Skeletal muscle satellite cell (primary cell): ENCODE results near the gene DNM2.

Experiments
- H3K27me3 ChIP-seq: 2 replicates; pipeline ENCODE4 v1.7.0; 2013; ENCODE audit warnings: low read length; ENCODE audit not compliant: control insufficient read depth, insufficient read depth
- H3K36me3 ChIP-seq: 2 replicates; pipeline ENCODE4 v1.7.0; 2013; ENCODE audit warnings: mild to moderate bottlenecking, control low read depth, low read length; ENCODE audit not compliant: insufficient read depth
- H3K4me1 ChIP-seq: 2 replicates; pipeline ENCODE4 v1.7.0; 2013; ENCODE audit warnings: low read length; ENCODE audit not compliant: control insufficient read depth, insufficient read depth
- H3K4me2 ChIP-seq: 2 replicates; pipeline ENCODE4 v1.7.0; 2013; ENCODE audit warnings: mild to moderate bottlenecking, low read length
- H3K4me3 ChIP-seq: 2 replicates; pipeline ENCODE4 v1.7.0; 2013; ENCODE audit warnings: low read length
- H3K9ac ChIP-seq: 2 replicates; pipeline ENCODE4 v1.7.0; 2013; ENCODE audit warnings: mild to moderate bottlenecking, low read depth, low read length, moderate library complexity
- H3K9me3 ChIP-seq: replicated peaks from 2 replicates; pipeline ENCODE4 v1.7.0; 2013; ENCODE audit warnings: mild to moderate bottlenecking, control low read depth, low read length

The DNM2 gene

GRCh38 chr19:10826846-10827245, 109.0 kb downstream of the DNM2 start:
- H3K9me3 ChIP-seq, result no peaks in the 10 kb centered on the region

GRCh38 chr19:10828981-10829821, 111.3 kb downstream of the DNM2 start:
- Histone ChIP-seq H3K4me3 (no peak overlapping the region), H3K9me3 (no peaks in the 10 kb centered on the region), H3K27me3 (no peaks in the 10 kb centered on the region), H3K9ac (no peak overlapping the region), H3K4me2 (no peak overlapping the region), H3K36me3 (peaks cover 58% of the 10 kb centered on the region), H3K4me1 (no peaks in the 10 kb centered on the region)

More at GRCh38 chr19:10826846-10827245, 109.0 kb downstream of the DNM2 start:
- Histone ChIP-seq H3K9ac (no peak overlapping the region), H3K4me1 (no peaks in the 10 kb centered on the region), H3K4me3 (no peak overlapping the region), H3K36me3 (peaks cover 50% of the 10 kb centered on the region), H3K4me2 (no peak overlapping the region), H3K27me3 (no peaks in the 10 kb centered on the region)

- peaks cover under 1% of the 10 kb centered on the region for H3K4me1 ChIP-seq
- no peaks in the 10 kb centered on the region for H3K9me3 ChIP-seq
- H3K4me2 ChIP-seq, result no peak overlapping the region
- H3K36me3 ChIP-seq, result peaks cover 51% of the 10 kb centered on the region
- no peak overlapping the region for H3K4me3 ChIP-seq
- H3K9ac ChIP-seq, result no peak overlapping the region
- H3K27me3 ChIP-seq, result no peaks in the 10 kb centered on the region
These were observed 112.1 kb downstream of the DNM2 start for GRCh38 chr19:10829967-10830366.

GRCh38 chr19:10830370-10830769, 112.5 kb downstream of the DNM2 start:
- Histone ChIP-seq H3K9me3 (no peaks in the 10 kb centered on the region), H3K9ac (no peak overlapping the region), H3K4me2 (no peak overlapping the region), H3K27me3 (no peaks in the 10 kb centered on the region), H3K36me3 (peaks cover 50% of the 10 kb centered on the region), H3K4me1 (peaks cover 5% of the 10 kb centered on the region), H3K4me3 (no peak overlapping the region)

- Histone ChIP-seq H3K9ac (no peak overlapping the region), H3K4me2 (no peak overlapping the region), H3K9me3 (no peaks in the 10 kb centered on the region), H3K36me3 (peaks cover 47% of the 10 kb centered on the region), H3K4me1 (peaks cover 5% of the 10 kb centered on the region), H3K4me3 (no peak overlapping the region), H3K27me3 (no peaks in the 10 kb centered on the region)
These were observed 113.3 kb downstream of the DNM2 start for GRCh38 chr19:10830931-10831779.

- Histone ChIP-seq H3K36me3 (peaks cover 37% of the 10 kb centered on the region), H3K4me2 (no peak overlapping the region), H3K9ac (no peak overlapping the region), H3K4me3 (no peak overlapping the region), H3K27me3 (no peaks in the 10 kb centered on the region), H3K9me3 (no peaks in the 10 kb centered on the region), H3K4me1 (peaks cover 14% of the 10 kb centered on the region)
These were observed 114.4 kb downstream of the DNM2 start for GRCh38 chr19:10831987-10832938.

GRCh38 chr19:10832939-10833296, 115.0 kb downstream of the DNM2 start:
- H3K4me2 ChIP-seq, result no peak overlapping the region
- H3K27me3 ChIP-seq, result no peaks in the 10 kb centered on the region
- no peak overlapping the region for H3K4me3 ChIP-seq
- peaks cover 37% of the 10 kb centered on the region for H3K36me3 ChIP-seq
- no peaks in the 10 kb centered on the region for H3K9me3 ChIP-seq
- H3K4me1 ChIP-seq, result peaks cover 14% of the 10 kb centered on the region
- H3K9ac ChIP-seq, result no peak overlapping the region

GRCh38 chr19:10835089-10835753, 117.3 kb downstream of the DNM2 start:
- peak overlapping the region; percentile 66 for H3K4me3 ChIP-seq
- peaks cover 14% of the 10 kb centered on the region for H3K4me1 ChIP-seq
- H3K9me3 ChIP-seq, result no peaks in the 10 kb centered on the region
- H3K9ac ChIP-seq, result no peak overlapping the region
- peak overlapping the region; percentile 84 for H3K4me2 ChIP-seq
- peaks cover 27% of the 10 kb centered on the region for H3K36me3 ChIP-seq
- no peaks in the 10 kb centered on the region for H3K27me3 ChIP-seq

GRCh38 chr19:10835754-10836478, 118.0 kb downstream of the DNM2 start, which contains the start of gene TMED1:
Gene TMED1, minus strand, starts transcription at chr19:10836212. Its CDS starts 21 bp downstream, at chr19:10836191.
- H3K4me1 ChIP-seq, result peaks cover 14% of the 10 kb centered on the region
- H3K27me3 ChIP-seq, result no peaks in the 10 kb centered on the region
- H3K4me3 ChIP-seq, result peak within 1 kb of the TSS; percentile 79
- H3K9ac ChIP-seq, result peak within 1 kb of the TSS; percentile 94
- H3K36me3 ChIP-seq, result peaks cover 26% of the 10 kb centered on the region
- peak within 1 kb of the TSS; percentile 84 for H3K4me2 ChIP-seq
- H3K9me3 ChIP-seq, result no peaks in the 10 kb centered on the region
